Pancreas (tissue), 10 donors: ENCODE data around the gene CYP11A1. TPM values are rescaled to one million over a fixed set of nuclear protein-coding genes. Genes with fewer than 3 reads are reported as not detected.

Source experiments
- ATAC-seq, 4 donors: fragments of 200-7000 bp; cut with Tn5 transposase; one replicate each; pipeline versions ENCODE4 v1.8.0 to v1.9.1; 2020; ENCODE audit warnings: mild to moderate bottlenecking in 4 of 4, moderate library complexity in 4 of 4
- DNase-seq, 6 donors: peaks; one replicate each; pipeline ENCODE4 v3.0.0-alpha.2; 2020
- FAIRE-seq: peaks from 2 replicates; lab custom pipeline; 2012; peaks lifted over from hg19 to GRCh38; lab: Jason Lieb, UNC
- H3K27ac ChIP-seq, 4 donors: fragments of 200-600 bp; sonication (generic); 1 replicate in 3 of 4; 2 replicates in 1 of 4; pipeline versions ENCODE4 v1.5.0 to v1.8.0; 2020
- H3K27me3 ChIP-seq, 4 donors: fragments of 200-600 bp; one replicate each; pipeline ENCODE4 v1.8.0; 2021
- H3K36me3 ChIP-seq, 3 donors: fragments of 200-600 bp; sonication (generic) in 1 of 3; one replicate each; pipeline versions ENCODE4 v1.5.0 to v1.8.0; 2020 to 2021
- H3K4me1 ChIP-seq, 3 donors: fragments of 200-600 bp; one replicate each; pipeline ENCODE4 v1.8.0; 2021
- H3K4me3 ChIP-seq, 4 donors: fragments of 200-600 bp; sonication (generic) in 2 of 4; one replicate each; pipeline versions ENCODE4 v1.5.0 to v1.8.0; 2020 to 2021
- H3K9me3 ChIP-seq, 4 donors: fragments of 200-600 bp; one replicate each; pipeline ENCODE4 v1.8.0; 2021
- CTCF ChIP-seq, 4 donors: fragments of 200-600 bp; sonication (generic) in 3 of 4; IDR thresholded peaks; one replicate each; pipeline versions ENCODE4 v1.5.0 to v1.8.0; 2021; ENCODE audit warnings: antibody characterized with exemption in 4 of 4
- WGBS, 2 donors: extraction: QIAGEN DNeasy Blood & Tissue Kit; methylation state at CpG; one replicate each; pipeline ENCODE4 v1.1.7; 2013; 5-methylcytosine and 5-hydroxymethylcytosine counted together
- intact Hi-C, 3 donors: fragments of 100-400 bp; cut with DNase I; formaldehyde crosslinking; loops; one replicate each; pipeline versions ENCODE4 v1.11.1 to v1.14.2; 2022
- polyA plus RNA-seq, 2 donors: library from polyadenylated mRNA; stranded (reverse); fragments of 200-250 nt; gene quantifications; one replicate each; pipeline ENCODE4 v1.2.3, GENCODE V29; 2013
- total RNA-seq, 6 donors: library from RNA; stranded (reverse); fragmentation: NEBNext Ultra II Directional in 4 of 6; extraction: Animal tissue kit (Norgen Biotek cat#: 25700) in 4 of 6; gene quantifications; one replicate each; pipeline versions ENCODE4 v1.2.1 to v1.2.4, GENCODE V29; 2021 to 2023
- donor health status: healthy with polysubstance abuse.
- donor health status: DM: no; HTN: no; CAD: no; lungs with moderate emphysema.
- donor health status: DM: no; HTN: no; CAD: no.
- donor health status: control.
- donor health status: control.
- donor health status: Bipolar disorder and iron deficiency.
- donor health status: DM: yes; HTN: yes; CAD: no.
- donor health status: DM: no; HTN: no; CAD: no.
- donor health status: DM: no; HTN: no; CAD: no.
- donor health status: DM: yes; HTN: yes; CAD: no.

CYP11A1 gene
- total and polyA plus RNA-seq, 8 donors, result 0.09 to 0.66 (median 0.28) TPM; not detected in 3

GRCh38 chr15:74376226-74376625, 8.8 kb upstream of the CYP11A1 start:
- Histone ChIP-seq H3K27me3 (no peaks in the 10 kb centered on the region), H3K9me3 (no peaks in the 10 kb centered on the region), H3K4me3 (no peak overlapping the region), H3K4me1 (peaks cover 0 to 8% (median 0%) of the 10 kb centered on the region in 3 donors), H3K36me3 (no peaks in the 10 kb centered on the region), H3K27ac (no peak overlapping the region)
- intact Hi-C loops, result loop anchor here in 1 of 3 donors (10.0 kb wide), 1 partner anchor 239 kb away; the partner anchor contains the start of gene CLK3
- TF ChIP-seq CTCF (IDR thresholded peaks at IDR 0.05), result no peak
- DNase-seq (no peak), FAIRE-seq (no peak), ATAC-seq (no peak)
- WGBS, 2 donors, result 63 to 64% methylated on average over 1 of the region's 1 CpG

GRCh38 chr15:74375303-74375693, 7.9 kb upstream of the CYP11A1 start:
- FAIRE-seq (no peak), DNase-seq (peak in 5 of 6 donors; percentile 61 to 89 (median 80)), ATAC-seq (peak; percentile 57 to 75 (median 66))
- Histone ChIP-seq H3K4me3 (no peak overlapping the region), H3K9me3 (no peaks in the 10 kb centered on the region), H3K27me3 (no peaks in the 10 kb centered on the region), H3K36me3 (no peaks in the 10 kb centered on the region), H3K27ac (no peak overlapping the region), H3K4me1 (peaks cover 0 to 8% (median 0%) of the 10 kb centered on the region in 3 donors)
- WGBS, 2 donors, result 9 to 17% methylated on average over 9 of the region's 9 CpGs
- intact Hi-C loops, result loop anchor here in 1 of 3 donors (10.0 kb wide), 1 partner anchor 240 kb away; the partner anchor contains the start of gene CLK3
- TF ChIP-seq CTCF (IDR thresholded peaks at IDR 0.05), result peak; percentile 78 to 80 (median 79)

GRCh38 chr15:74374648-74375302, 7.3 kb upstream of the CYP11A1 start:
- no peaks in the 10 kb centered on the region for H3K9me3 ChIP-seq
- H3K4me3 ChIP-seq, result peak overlapping the region in 3 of 4 donors; percentile 55 to 65 (median 64)
- intact Hi-C loops, result loop anchor here in 1 of 3 donors (10.0 kb wide), 1 partner anchor 240 kb away; the partner anchor contains the start of gene CLK3
- H3K27me3 ChIP-seq, result no peaks in the 10 kb centered on the region
- TF ChIP-seq CTCF (IDR thresholded peaks at IDR 0.05), result no peak
- FAIRE-seq, result no peak
- H3K36me3 ChIP-seq, result no peaks in the 10 kb centered on the region
- no peak overlapping the region for H3K27ac ChIP-seq
- DNase-seq, result no peak
- H3K4me1 ChIP-seq, result peaks cover 0 to 8% (median 0%) of the 10 kb centered on the region in 3 donors
- ATAC-seq, result no peak
- 23% methylated on average over 9 to 11 of the region's 11 CpGs for WGBS, 2 donors

- no peaks in the 10 kb centered on the region for H3K36me3 ChIP-seq
- peak; percentile 97 to 100 (median 99) for ATAC-seq
- FAIRE-seq, result no peak
These were observed 6.5 kb upstream of the CYP11A1 start for GRCh38 chr15:74373731-74374647.

More at GRCh38 chr15:74373731-74374647, 6.5 kb upstream of the CYP11A1 start:
- 0 to 1% methylated on average over 61 to 62 of the region's 62 CpGs for WGBS, 2 donors
- H3K27ac ChIP-seq, result no peak overlapping the region
- peak; percentile 79 to 92 (median 87) for TF ChIP-seq CTCF (IDR thresholded peaks at IDR 0.05)
- H3K4me1 ChIP-seq, result peaks cover 0 to 8% (median 0%) of the 10 kb centered on the region in 3 donors
- intact Hi-C loops, result loop anchor here in 1 of 3 donors (10.0 kb wide), 1 partner anchor 241 kb away; the partner anchor contains the start of gene CLK3
- H3K4me3 ChIP-seq, result peak overlapping the region; percentile 49 to 65 (median 60)
- peak; percentile 90 to 96 (median 94) for DNase-seq
- no peaks in the 10 kb centered on the region for H3K9me3 ChIP-seq
- no peaks in the 10 kb centered on the region for H3K27me3 ChIP-seq
